Cardiac muscle cell (in vitro differentiated cells and primary cell): ENCODE results near the gene PIEZO2. TPM values are rescaled to one million over a fixed set of nuclear protein-coding genes. Genes with fewer than 3 reads are reported as not detected.
A peak's percentile ranks its signal among the peaks of the same experiment; 100 is the strongest.

Experiments used
- DNase-seq, 2 donors: peaks; one replicate each; pipeline versions ENCODE4 v3.0.0 to v3.0.0-alpha.2; 2010 to 2017; ENCODE audit warnings: low read depth in 1 of 2, low spot score in 1 of 2
- H3K27ac ChIP-seq: fragments of 200-600 bp; sonication (generic); 2 replicates; pipeline ENCODE4 v1.5.1; 2016
- H3K27me3 ChIP-seq: fragments of 200-600 bp; sonication (generic); 2 replicates; pipeline ENCODE4 v1.6.0; 2016; ENCODE audit warnings: control low read depth
- H3K36me3 ChIP-seq: fragments of 200-600 bp; sonication (generic); 2 replicates; pipeline ENCODE4 v1.5.1; 2016; ENCODE audit warnings: control low read depth
- H3K4me1 ChIP-seq: fragments of 200-600 bp; sonication (generic); 2 replicates; pipeline ENCODE4 v1.8.1; 2017; ENCODE audit warnings: low read depth, mild to moderate bottlenecking, mixed run types
- H3K4me3 ChIP-seq: fragments of 200-600 bp; sonication (generic); 2 replicates; pipeline ENCODE4 v1.5.1; 2016; ENCODE audit warnings: mild to moderate bottlenecking
- H3K9me3 ChIP-seq: fragments of 200-600 bp; sonication (generic); 2 replicates; pipeline ENCODE4 v1.5.1; 2017; ENCODE audit warnings: low read depth, mild to moderate bottlenecking, control low read depth
- CTCF ChIP-seq: IDR thresholded peaks from 2 replicates; pipeline ENCODE4 v1.5.1; 2012; ENCODE audit warnings: low read depth, mild to moderate bottlenecking, low read length
- polyA plus RNA-seq: library from polyadenylated mRNA; unstranded; fragments of >200 nt; fragmentation: Nextera tagmentation; extraction: Ambion mirVana; gene quantifications from 2 replicates; pipeline ENCODE4 v1.2.1, GENCODE V29; 2016
- total RNA-seq: library from RNA; depleted of rRNA; stranded (reverse); fragments of >200 nt; gene quantifications from 2 replicates; pipeline ENCODE4 v1.2.3, GENCODE V29; 2016

PIEZO2 gene
- total and polyA plus RNA-seq, 2 experiments from 2014 or later: 0.04 to 0.69 TPM

GRCh38 chr18:11163665-11164064 lies 14.3 kb upstream of the PIEZO2 start:
- H3K27ac ChIP-seq: no peak overlapping the region
- peak; percentile 75 for TF ChIP-seq CTCF
- peak; percentile 47 to 54 for DNase-seq
- no peaks in the 10 kb centered on the region for H3K4me1 ChIP-seq
- no peak overlapping the region for H3K4me3 ChIP-seq
- H3K27me3 ChIP-seq: peaks cover 15% of the 10 kb centered on the region
- H3K9me3 ChIP-seq: no peaks in the 10 kb centered on the region
- no peaks in the 10 kb centered on the region for H3K36me3 ChIP-seq

DNA sequence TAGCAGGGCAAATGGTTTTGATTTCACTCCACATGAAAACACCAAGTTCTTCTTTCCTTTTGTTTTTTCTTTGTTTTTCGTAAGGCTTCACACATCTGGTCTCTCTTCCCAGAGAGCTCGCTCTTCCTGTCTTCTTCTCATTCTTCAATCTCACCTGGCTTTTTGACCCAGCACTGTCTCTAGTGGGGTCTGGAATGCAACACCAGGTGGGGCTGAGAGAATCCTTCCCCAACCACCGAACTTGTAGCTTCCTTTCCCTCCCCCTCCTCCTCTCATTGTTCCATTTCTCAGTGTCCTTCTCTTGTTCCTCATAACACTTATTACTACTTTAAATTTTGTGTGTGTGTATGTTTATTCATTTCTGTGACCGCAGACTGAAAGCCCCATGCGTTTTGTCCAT lies 13.5 kb upstream of the PIEZO2 start:
- no peak overlapping the region for H3K4me3 ChIP-seq
- no peak for TF ChIP-seq CTCF
- H3K27ac ChIP-seq: no peak overlapping the region
- H3K9me3 ChIP-seq: no peaks in the 10 kb centered on the region
- no peak for DNase-seq
- H3K27me3 ChIP-seq: peaks cover 15% of the 10 kb centered on the region
- H3K36me3 ChIP-seq: no peaks in the 10 kb centered on the region
- no peaks in the 10 kb centered on the region for H3K4me1 ChIP-seq

GRCh38 chr18:11162462-11162861 lies 13.1 kb upstream of the PIEZO2 start:
- Histone ChIP-seq H3K9me3 (no peaks in the 10 kb centered on the region), H3K36me3 (no peaks in the 10 kb centered on the region), H3K27me3 (peaks cover 15% of the 10 kb centered on the region), H3K27ac (no peak overlapping the region), H3K4me3 (no peak overlapping the region), H3K4me1 (no peaks in the 10 kb centered on the region)
- no peak for DNase-seq
- TF ChIP-seq CTCF: no peak

- H3K36me3 ChIP-seq: no peaks in the 10 kb centered on the region
- no peak for TF ChIP-seq CTCF
- no peaks in the 10 kb centered on the region for H3K4me1 ChIP-seq
Measured at GRCh38 chr18:11160313-11160712, 10.9 kb upstream of the PIEZO2 start.

DNA sequence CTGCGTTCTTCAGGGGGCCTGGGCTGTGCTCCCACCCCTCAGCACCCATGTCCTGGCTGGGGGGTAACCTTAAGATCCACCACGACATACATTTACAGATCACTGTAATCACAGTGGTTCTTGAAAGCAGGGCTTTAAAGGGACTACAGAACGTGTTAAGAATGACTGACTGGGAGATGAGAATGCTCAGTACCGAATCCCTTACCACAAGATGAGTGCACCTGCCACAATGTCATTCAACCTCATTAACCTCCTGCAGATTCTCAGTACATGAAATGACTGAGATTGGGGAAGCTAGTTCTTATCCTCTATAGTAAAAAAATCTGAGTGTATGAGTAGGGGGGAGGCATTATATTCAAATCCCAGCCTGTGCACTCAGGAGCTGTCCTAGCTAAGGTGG lies 10.5 kb upstream of the PIEZO2 start:
- no peak for TF ChIP-seq CTCF
- H3K4me1 ChIP-seq: no peaks in the 10 kb centered on the region
- DNase-seq: no peak
- H3K27ac ChIP-seq: no peak overlapping the region
- no peak overlapping the region for H3K4me3 ChIP-seq
- no peaks in the 10 kb centered on the region for H3K9me3 ChIP-seq
- H3K27me3 ChIP-seq: peaks cover 18% of the 10 kb centered on the region
- H3K36me3 ChIP-seq: no peaks in the 10 kb centered on the region

More at GRCh38 chr18:11160313-11160712, 10.9 kb upstream of the PIEZO2 start:
- peaks cover 18% of the 10 kb centered on the region for H3K27me3 ChIP-seq
- no peak for DNase-seq
- H3K4me3 ChIP-seq: no peak overlapping the region
- no peak overlapping the region for H3K27ac ChIP-seq
- H3K9me3 ChIP-seq: no peaks in the 10 kb centered on the region

- Histone ChIP-seq H3K9me3 (no peaks in the 10 kb centered on the region), H3K4me1 (no peaks in the 10 kb centered on the region), H3K36me3 (no peaks in the 10 kb centered on the region), H3K4me3 (no peak overlapping the region), H3K27me3 (peaks cover 20% of the 10 kb centered on the region), H3K27ac (no peak overlapping the region)
- DNase-seq: no peak
- TF ChIP-seq CTCF: no peak
Measured at GRCh38 chr18:11156978-11157377, 7.6 kb upstream of the PIEZO2 start.
